Measurements from ENCODE around the gene SLC7A11.

DNA sequence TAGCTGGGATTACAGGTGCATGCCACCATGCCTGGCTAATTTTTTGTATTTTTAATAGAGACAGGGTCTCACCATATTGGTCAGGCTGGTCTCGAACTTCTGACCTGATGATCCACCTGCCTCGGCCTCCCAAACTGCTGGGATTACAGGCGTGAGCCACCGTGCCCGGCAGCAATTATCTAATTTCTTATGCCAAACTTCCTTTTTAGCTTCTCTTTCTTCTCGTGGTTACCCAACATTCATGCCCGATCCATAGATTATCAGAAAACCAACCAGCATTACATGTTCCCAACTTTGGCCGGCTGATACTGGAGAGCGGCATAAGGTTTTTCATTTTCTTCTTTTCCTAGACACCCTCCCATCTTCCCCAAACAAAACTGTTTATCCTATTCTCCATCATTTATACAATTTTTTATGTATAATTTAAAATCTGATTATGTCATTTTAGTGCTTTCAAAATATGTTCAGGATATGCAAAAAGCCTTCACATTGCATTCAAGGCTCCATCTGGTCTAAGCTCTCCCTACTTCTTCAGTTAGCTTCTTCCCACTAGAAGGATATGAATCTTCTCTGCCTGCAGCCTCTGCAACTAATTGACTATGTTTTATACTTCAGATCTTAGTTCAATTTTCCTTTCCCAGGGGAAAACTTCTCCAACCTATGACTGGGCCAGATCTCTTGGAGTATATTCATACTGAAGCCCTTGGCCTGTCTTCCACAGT, 8.7 kb downstream of the SLC7A11 start:
- TF ChIP-seq ARNT (IDR thresholded peaks at IDR 0.05) (no peak), FOXK2 (IDR thresholded peaks at IDR 0.05) (no peak), PKNOX1 (IDR thresholded peaks at IDR 0.05) (no peak), BHLHE40 (IDR thresholded peaks at IDR 0.05; ENCODE audit: borderline replicate concordance) (no peak), LEF1 (IDR thresholded peaks at IDR 0.05; ENCODE audit: borderline replicate concordance) (no peak), TARDBP (IDR thresholded peaks at IDR 0.05) (no peak), HDGF (IDR thresholded peaks at IDR 0.05; ENCODE audit: borderline replicate concordance) (no peak), ZNF384 (IDR thresholded peaks at IDR 0.05) (no peak), FOXM1 (IDR thresholded peaks at IDR 0.05; ENCODE audit: borderline replicate concordance) (no peak)
